Smooth muscle cell (in vitro differentiated cells): ENCODE results near the gene NEDD9. TPM values are rescaled to one million over a fixed set of nuclear protein-coding genes. Genes with fewer than 3 reads are reported as not detected.
A peak's percentile ranks its signal among the peaks of the same experiment; 100 is the strongest.

Source experiments
- DNase-seq: peaks from one replicate; lab custom pipeline; 2025; ENCODE audit not compliant: unreplicated experiment; lab: John Stamatoyannopoulos, UW
- H2AFZ ChIP-seq: fragments of 200-600 bp; sonication (generic); 2 replicates; pipeline ENCODE4 v1.6.0; 2016; ENCODE audit warnings: antibody characterized with exemption, low read depth, mild to moderate bottlenecking
- H3F3A ChIP-seq: fragments of 200-600 bp; sonication (generic); 2 replicates; pipeline ENCODE4 v1.6.0; 2017; ENCODE audit warnings: antibody characterized with exemption, low read depth
- H3K27ac ChIP-seq: fragments of 200-600 bp; sonication (generic); 2 replicates; pipeline ENCODE4 v1.5.1; 2016; ENCODE audit warnings: low read depth, mild to moderate bottlenecking
- H3K27me3 ChIP-seq: fragments of 200-600 bp; sonication (generic); 2 replicates; pipeline ENCODE4 v1.6.1; 2016; ENCODE audit warnings: low read depth, mild to moderate bottlenecking
- H3K36me3 ChIP-seq: fragments of 200-600 bp; sonication (generic); 2 replicates; pipeline ENCODE4 v1.5.1; 2016; ENCODE audit warnings: low read depth
- H3K4me1 ChIP-seq: fragments of 200-600 bp; sonication (generic); 2 replicates; pipeline ENCODE4 v1.5.1; 2016; ENCODE audit warnings: low read depth
- H3K4me2 ChIP-seq: fragments of 200-600 bp; sonication (generic); 2 replicates; pipeline ENCODE4 v1.6.0; 2016; ENCODE audit warnings: mild to moderate bottlenecking
- H3K4me3 ChIP-seq: fragments of 200-600 bp; sonication (generic); 2 replicates; pipeline ENCODE4 v1.5.1; 2016; ENCODE audit warnings: mild to moderate bottlenecking
- H3K79me2 ChIP-seq: fragments of 200-600 bp; sonication (generic); 2 replicates; pipeline ENCODE4 v1.6.0; 2016; ENCODE audit warnings: low read depth, mild to moderate bottlenecking
- H3K9ac ChIP-seq: fragments of 200-600 bp; sonication (generic); 2 replicates; pipeline ENCODE4 v1.6.0; 2016; ENCODE audit warnings: low read depth
- H3K9me3 ChIP-seq: fragments of 200-600 bp; sonication (generic); replicated peaks from 2 replicates; pipeline ENCODE4 v1.5.1; 2016; ENCODE audit warnings: low read depth
- H4K20me1 ChIP-seq: fragments of 200-600 bp; sonication (generic); 2 replicates; pipeline ENCODE4 v1.6.0; 2016; ENCODE audit warnings: low read depth
- CTCF ChIP-seq: fragments of 200-600 bp; sonication (generic); IDR thresholded peaks from 2 replicates; pipeline ENCODE4 v1.5.1; 2017; ENCODE audit warnings: borderline replicate concordance, mild to moderate bottlenecking, antibody characterized with exemption; ENCODE audit not compliant: insufficient read depth, poor library complexity, severe bottlenecking
- WGBS: methylation state at CpG from one replicate; pipeline ENCODE4 v1.1.7; 2016; ENCODE audit warnings: low lambda C conversion rate; 5-methylcytosine and 5-hydroxymethylcytosine counted together
- polyA plus RNA-seq: library from polyadenylated mRNA; unstranded; fragments of >200 nt; fragmentation: Nextera tagmentation; extraction: Ambion mirVana; gene quantifications from 2 replicates; pipeline ENCODE4 v1.2.1, GENCODE V29; 2016
- total RNA-seq: library from RNA; depleted of rRNA; stranded (reverse); fragments of >200 nt; gene quantifications from 2 replicates; pipeline ENCODE4 v1.2.3, GENCODE V29; 2014

Gene NEDD9
- total and polyA plus RNA-seq, 2 experiments from 2014 or later = 85.6 to 127 TPM

GRCh38 chr6:11231564-11232192 lies 790 bp downstream of the NEDD9 start:
- TF ChIP-seq CTCF = no peak
- Histone ChIP-seq H2AFZ (no peak overlapping the region), H3K9ac (peak overlapping the region; percentile 98), H4K20me1 (peaks cover 57% of the 10 kb centered on the region), H3K27me3 (no peaks in the 10 kb centered on the region), H3F3A (peaks cover 39% of the 10 kb centered on the region), H3K4me3 (peak overlapping the region; percentile 92), H3K36me3 (no peaks in the 10 kb centered on the region), H3K9me3 (no peaks in the 10 kb centered on the region), H3K4me1 (peaks cover 43% of the 10 kb centered on the region), H3K27ac (peak overlapping the region; percentile 99), H3K4me2 (peak overlapping the region; percentile 90), H3K79me2 (peaks cover 57% of the 10 kb centered on the region)
- DNase-seq = no peak
- 2% methylated on average over 6 of the region's 6 CpGs for WGBS

- no peaks in the 10 kb centered on the region for H3K9me3 ChIP-seq
- no peak for DNase-seq
- H3K36me3 ChIP-seq = no peaks in the 10 kb centered on the region
- peaks cover 63% of the 10 kb centered on the region for H4K20me1 ChIP-seq
- peaks cover 63% of the 10 kb centered on the region for H3K79me2 ChIP-seq
- no peak overlapping the region for H2AFZ ChIP-seq
- peak overlapping the region; percentile 98 for H3K9ac ChIP-seq
- H3F3A ChIP-seq = peaks cover 45% of the 10 kb centered on the region
- H3K27ac ChIP-seq = peak overlapping the region; percentile 99
- peak overlapping the region; percentile 90 for H3K4me2 ChIP-seq
- WGBS = 4% methylated on average over 1 of the region's 1 CpG
- no peak for TF ChIP-seq CTCF
- H3K4me1 ChIP-seq = peaks cover 45% of the 10 kb centered on the region
- peak overlapping the region; percentile 92 for H3K4me3 ChIP-seq
- H3K27me3 ChIP-seq = no peaks in the 10 kb centered on the region
Observed at GRCh38 chr6:11231108-11231463, 1.4 kb downstream of the NEDD9 start.

GRCh38 chr6:11230158-11231107 lies 2.0 kb downstream of the NEDD9 start:
- peaks cover 69% of the 10 kb centered on the region for H3K79me2 ChIP-seq
- H3K27me3 ChIP-seq = no peaks in the 10 kb centered on the region
- peak overlapping the region; percentile 99 for H3K27ac ChIP-seq
- no peaks in the 10 kb centered on the region for H3K9me3 ChIP-seq
- H3K36me3 ChIP-seq = no peaks in the 10 kb centered on the region
- H3K4me3 ChIP-seq = peak overlapping the region; percentile 92
- peaks cover 49% of the 10 kb centered on the region for H3F3A ChIP-seq
- H3K9ac ChIP-seq = peak overlapping the region; percentile 98
- H3K4me2 ChIP-seq = peak overlapping the region; percentile 90
- 19% methylated on average over 9 of the region's 9 CpGs for WGBS
- DNase-seq = no peak
- H3K4me1 ChIP-seq = peaks cover 42% of the 10 kb centered on the region
- no peak overlapping the region for H2AFZ ChIP-seq
- TF ChIP-seq CTCF = no peak
- H4K20me1 ChIP-seq = peaks cover 68% of the 10 kb centered on the region
